HG03565 (cell line): Measurements from ENCODE around the gene CD3G.
A peak's percentile ranks its signal among the peaks of the same experiment; 100 is the strongest.
"Not testable (repeated sequence)": the region's sequence is repeated elsewhere in the genome, so short reads cannot be mapped to it uniquely, and the experiment has no call there.

ENCODE experiments used
- ATAC-seq: cut with Tn5 transposase; IDR thresholded peaks from one replicate; pipeline ENCODE4 v1.9.1; 2021; ENCODE audit warnings: mild to moderate bottlenecking, moderate library complexity; ENCODE audit not compliant: unreplicated experiment

The CD3G gene

GRCh38 chr11:118374729-118375128 is 30.6 kb downstream of the CD3G start:
- no peak for ATAC-seq

- no peak for ATAC-seq
Observed at GRCh38 chr11:118375978-118376377, 31.8 kb downstream of the CD3G start.

GRCh38 chr11:118379497-118379896 is 35.4 kb downstream of the CD3G start:
- ATAC-seq: no peak

- ATAC-seq: no peak
Observed at GRCh38 chr11:118380571-118380970, 36.4 kb downstream of the CD3G start.

GRCh38 chr11:118382954-118383353 is 38.8 kb downstream of the CD3G start:
- ATAC-seq: no peak

- no peak for ATAC-seq
Observed at GRCh38 chr11:118383657-118384056, 39.5 kb downstream of the CD3G start.

GRCh38 chr11:118396097-118396501 is 52.0 kb downstream of the CD3G start:
- ATAC-seq: no peak

- no peak for ATAC-seq
Observed at GRCh38 chr11:118397448-118397847, 53.3 kb downstream of the CD3G start.

- no peak for ATAC-seq
Observed at GRCh38 chr11:118398791-118399559, 54.8 kb downstream of the CD3G start.

- peak; percentile 51 for ATAC-seq
Observed at GRCh38 chr11:118401151-118401879, 57.2 kb downstream of the CD3G start, which contains the start of gene ATP5MG. Gene ATP5MG, plus strand, starts transcription at chr11:118401606. Its CDS starts 60 bp downstream, at chr11:118401666.

- peak; percentile 17 for ATAC-seq
Observed at GRCh38 chr11:118401880-118402590, 57.9 kb downstream of the CD3G start.

- ATAC-seq: not testable (repeated sequence)
Observed at GRCh38 chr11:118402594-118402993, 58.5 kb downstream of the CD3G start.
